ENCODE data around the gene MYO1B.
A peak's percentile ranks its signal among the peaks of the same experiment; 100 is the strongest.

The MYO1B gene

DNA sequence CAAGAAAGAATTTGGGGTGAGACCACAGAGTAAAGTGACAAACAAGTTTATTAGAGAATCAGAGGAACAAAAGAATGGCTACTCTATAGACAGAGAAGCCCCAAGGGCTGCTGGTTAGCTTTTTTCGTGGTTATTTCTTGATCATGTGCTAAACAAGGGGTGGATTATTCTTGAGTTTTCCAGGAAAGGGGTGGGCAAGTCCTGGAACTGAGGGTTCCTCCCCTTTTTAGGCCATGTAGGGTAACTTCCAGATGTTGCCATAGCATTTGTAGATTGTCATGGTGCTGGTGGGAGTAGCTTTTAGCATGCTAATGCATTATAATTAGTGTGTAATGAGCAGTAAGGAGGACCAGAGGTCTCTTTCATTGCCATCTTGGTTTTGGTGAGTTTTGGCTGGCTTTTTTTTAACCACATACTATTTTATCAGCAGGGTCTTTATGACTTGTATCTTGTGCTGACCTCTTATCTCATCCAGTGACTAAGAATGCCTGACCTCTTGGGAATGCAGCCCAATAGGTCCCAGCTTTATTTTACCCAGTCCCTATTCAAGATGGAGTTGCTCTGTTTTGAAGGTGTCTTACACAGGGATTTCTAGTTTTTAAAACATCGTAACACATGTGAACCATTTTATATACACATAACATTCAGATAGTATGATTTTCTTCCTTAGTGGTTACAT lies 77.8 kb downstream of the MYO1B start:
- DNase-seq (ENCODE audit: low read depth), result no peak

DNA sequence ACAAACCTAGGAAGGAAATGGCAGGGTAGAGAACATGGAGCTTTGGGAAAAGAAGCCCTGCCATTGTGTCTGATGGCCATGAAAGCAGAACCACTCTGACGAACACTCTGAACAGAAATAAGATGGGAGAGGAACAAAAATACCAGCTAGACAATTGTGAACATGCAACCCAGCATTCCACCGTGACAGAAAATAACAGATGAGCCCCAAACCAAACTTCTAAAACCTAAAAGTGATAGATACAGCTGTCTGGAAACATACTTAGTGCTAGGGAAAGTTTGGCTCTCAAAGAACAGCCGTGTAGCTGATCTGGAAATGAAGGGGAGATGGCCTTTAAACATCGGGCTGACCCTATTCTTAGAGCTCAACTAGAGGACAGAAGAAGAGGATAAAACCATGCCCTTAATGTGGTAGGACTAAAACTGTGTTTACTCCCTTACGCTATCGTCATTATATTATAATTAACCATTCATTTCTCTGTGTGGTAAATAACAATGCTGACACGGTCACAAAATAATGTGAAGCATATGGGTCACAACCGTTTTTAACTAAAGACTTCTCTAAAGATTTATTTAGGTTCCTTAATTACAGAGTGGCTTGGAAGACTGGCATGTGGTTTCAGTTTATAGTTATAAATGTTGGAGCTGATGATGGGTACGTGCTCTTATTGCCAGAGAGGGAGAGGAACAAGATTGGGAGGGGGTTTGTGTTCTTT lies 80.6 kb downstream of the MYO1B start:
- no peak for DNase-seq (ENCODE audit: low read depth)

DNA sequence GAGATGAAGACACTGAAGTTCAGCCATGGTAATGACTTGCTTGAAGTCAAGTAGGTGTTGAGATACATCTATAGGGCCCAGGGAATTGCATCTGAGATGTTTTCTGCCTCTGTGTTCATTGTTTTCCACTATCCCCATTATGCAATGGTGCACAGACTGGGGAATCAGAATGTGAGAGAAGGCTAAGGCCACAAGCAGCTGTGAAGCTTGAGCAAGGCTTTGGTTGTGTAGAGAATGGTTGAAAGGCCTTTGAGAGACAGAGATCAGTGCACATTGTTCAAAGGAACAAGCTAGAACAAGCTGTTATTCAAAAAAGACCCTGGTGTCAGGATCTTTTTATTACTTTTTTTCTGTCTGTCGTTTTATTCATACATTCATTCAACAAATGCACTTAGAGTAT lies 82.3 kb downstream of the MYO1B start:
- DNase-seq (ENCODE audit: low read depth), result no peak

DNA sequence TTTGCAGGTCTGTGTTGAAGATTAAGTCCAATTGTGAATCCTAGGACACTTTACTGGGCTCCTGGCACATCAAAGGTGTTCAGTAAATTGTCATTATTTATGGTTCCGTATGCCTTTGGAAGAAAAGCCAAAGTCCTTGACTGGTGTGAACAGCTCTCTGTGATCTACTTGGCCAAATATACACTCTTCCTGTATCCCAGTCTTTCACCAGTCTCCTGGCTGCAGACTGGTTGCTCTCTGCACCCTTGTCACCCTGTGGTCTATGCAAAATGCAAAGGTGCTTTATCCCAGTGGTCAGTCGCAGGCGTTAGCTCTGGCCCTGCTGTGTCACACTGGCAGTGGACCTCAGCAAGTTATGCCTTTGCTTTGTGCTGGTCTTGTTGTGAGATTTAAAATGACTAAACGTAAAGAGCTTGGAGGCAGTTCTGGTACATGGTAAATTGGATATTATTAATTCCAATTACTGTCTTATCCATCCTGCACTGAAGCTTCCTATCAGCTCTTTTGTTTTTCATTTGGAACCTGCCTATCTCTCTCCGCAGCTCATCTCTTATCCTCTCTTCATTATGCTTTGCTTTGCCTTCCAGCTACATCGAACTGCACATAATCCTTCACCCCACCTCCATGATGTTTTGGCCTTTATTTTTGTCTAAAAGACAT lies 83.1 kb downstream of the MYO1B start:
- DNase-seq (ENCODE audit: low read depth), result no peak

DNA sequence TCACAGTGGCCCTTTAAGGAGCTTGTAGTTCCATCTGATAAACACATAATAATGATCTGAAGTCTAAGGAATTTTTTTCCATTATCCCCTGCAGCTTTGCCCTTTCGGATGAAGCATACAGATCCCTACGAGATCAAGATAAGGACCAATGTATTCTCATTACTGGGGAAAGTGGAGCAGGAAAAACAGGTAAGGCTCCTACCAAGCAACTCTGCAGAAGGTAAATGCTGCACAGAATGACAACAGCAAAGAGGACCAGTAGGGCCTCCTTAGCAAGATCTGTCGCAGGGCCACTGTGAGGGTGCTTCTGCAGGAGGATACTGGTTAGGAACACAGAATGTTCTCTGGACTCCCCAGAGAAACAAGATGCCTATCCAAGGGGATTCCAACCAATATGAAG lies 84.6 kb downstream of the MYO1B start:
- no peak for DNase-seq (ENCODE audit: low read depth)

DNA sequence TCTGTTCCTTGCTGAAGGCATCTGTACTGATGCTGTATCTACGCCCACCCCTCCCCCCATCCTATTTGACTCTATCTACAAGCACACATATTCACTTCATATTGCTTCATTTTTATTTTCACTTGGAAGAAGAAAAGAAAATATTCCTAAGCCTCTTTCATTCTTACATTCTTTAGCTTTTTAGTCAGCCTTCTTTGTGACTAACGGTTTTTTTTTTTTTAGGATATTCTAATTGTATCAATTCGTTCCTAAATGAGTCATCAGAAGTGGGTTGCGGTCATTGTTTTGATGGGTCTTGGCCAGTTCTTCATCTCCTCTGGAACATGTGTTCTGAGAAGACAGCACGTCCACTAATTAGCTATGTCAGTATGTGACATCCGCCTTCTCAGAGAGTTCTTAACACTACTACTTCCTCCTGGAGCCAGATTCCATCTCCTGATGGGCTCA lies 88.7 kb downstream of the MYO1B start:
- peak; percentile 90 for DNase-seq (ENCODE audit: low read depth)

DNA sequence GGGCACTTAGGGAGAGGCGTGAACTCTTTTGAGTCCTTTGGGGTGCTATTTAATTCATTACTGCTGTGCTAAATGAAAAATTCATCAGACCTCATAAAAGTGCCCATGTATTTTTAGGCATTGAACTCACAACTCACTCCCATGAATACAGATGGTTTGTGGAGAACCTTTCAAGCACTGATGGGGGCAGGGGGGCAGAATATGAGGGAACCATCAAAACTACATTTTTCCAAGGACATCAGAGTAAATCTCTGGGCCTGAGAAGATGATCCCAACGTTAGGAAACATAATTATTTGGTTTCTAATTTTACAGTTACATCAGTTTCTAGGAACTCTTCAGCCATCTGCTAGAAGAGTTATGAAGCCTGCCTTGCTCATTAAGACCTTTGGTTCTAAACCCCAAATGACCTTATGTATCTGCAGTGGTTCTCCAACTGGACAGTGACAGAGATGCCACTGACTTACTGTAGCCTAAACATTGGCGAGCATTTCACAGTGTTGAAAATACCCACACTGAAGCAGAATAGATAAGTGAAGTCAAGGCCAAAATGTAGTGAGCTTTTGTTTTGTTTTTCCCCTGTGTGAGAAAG lies 90.8 kb downstream of the MYO1B start:
- DNase-seq (ENCODE audit: low read depth), result no peak

DNA sequence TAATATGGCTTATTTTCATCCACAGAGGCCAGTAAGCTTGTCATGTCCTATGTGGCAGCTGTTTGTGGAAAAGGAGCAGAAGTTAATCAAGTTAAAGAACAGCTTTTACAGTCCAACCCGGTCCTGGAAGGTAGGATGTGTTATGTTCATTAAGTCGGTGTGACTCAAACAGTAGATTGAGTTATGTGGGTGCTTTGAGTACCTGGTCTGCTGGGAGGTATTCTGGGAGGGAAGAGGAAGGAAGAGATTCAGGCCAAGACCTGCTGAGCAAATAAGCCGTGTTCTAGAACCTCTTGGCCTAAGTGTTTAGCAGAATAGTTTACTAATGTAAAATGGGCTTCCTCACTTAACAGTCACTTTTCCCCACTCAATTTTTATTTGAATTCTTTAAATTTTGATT lies 96.2 kb downstream of the MYO1B start:
- no peak for DNase-seq (ENCODE audit: low read depth)

DNA sequence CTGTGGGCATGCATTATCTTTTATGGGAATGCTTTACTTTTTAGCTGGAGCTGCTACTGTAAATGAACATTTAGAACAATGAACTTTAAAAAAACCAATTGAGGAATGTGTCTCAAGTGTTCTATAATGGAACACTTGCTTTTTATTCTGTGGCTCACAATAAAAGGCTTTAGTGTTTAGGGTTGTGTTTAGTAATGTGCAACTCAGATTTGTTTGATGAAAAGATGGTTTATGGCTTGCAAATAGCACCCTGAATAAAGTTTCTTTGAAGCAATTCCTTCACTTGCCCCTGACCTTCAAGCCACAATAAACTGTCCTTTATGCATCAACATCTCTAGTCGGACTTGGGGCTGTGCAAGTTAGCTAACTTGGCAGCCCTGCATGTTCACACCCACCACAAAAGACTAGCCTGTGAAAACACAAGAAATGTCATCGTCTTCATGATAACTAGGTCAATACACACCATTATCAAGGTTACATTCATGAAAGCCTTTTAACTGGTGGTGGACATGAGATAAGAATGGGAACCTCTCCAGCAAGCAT lies 98.7 kb downstream of the MYO1B start:
- no peak for DNase-seq (ENCODE audit: low read depth)

DNA sequence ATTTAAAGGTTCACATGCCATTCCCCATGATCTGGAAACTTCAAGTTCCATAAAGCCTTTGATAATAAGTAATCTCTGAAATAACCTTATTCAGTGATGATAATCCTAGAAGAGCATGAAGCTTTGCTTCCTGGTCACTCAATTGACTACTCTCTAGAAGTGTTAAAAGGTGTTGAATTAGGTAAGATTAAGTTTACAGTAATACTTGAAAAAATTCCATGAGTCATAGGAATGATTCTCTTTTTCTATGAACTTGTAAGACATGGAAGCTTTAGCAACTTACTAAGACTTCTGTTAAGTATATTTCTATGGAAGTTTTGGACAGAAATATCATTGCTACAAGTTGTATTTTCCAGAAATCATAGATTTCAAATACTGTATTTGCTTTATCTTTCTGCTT lies 100.6 kb downstream of the MYO1B start:
- DNase-seq (ENCODE audit: low read depth), result no peak

DNA sequence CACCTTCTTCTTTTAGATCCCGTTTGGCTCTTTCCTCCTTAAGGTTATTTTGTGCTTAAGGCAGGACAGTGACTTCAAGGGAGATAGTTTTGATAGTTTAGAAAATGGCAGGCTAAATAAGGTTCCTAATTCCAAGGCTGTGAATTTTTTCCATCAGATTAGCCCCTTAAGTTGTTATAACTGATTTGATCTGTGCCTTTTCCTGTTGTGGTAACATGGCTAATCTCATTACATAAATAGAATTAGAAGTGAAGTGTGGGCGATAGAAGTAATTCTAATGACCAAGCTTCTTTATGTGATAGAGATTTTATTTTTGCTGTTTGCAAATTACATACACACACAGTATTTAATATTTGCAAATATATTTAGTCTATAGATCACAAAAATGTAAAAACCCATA lies 102.0 kb downstream of the MYO1B start:
- no peak for DNase-seq (ENCODE audit: low read depth)

DNA sequence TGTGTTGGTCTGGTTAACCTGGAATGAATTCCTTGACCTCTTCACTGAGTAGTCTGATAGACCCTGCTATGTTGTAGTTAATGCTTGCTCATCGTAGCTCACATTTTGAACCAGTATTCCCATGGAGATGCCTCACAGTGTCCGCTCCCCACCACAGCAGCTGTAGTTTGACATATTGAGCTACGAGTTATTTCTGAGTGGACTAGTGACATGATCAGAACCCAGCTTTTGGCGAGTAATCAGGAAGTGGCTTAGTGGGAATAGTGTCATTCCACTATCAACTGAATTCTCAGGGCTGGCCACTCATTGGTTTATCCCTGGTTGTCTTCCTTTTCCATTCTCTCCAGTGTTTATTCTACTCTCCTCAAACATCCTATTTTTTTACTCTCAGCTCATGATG lies 102.7 kb downstream of the MYO1B start:
- no peak for DNase-seq (ENCODE audit: low read depth)

DNA sequence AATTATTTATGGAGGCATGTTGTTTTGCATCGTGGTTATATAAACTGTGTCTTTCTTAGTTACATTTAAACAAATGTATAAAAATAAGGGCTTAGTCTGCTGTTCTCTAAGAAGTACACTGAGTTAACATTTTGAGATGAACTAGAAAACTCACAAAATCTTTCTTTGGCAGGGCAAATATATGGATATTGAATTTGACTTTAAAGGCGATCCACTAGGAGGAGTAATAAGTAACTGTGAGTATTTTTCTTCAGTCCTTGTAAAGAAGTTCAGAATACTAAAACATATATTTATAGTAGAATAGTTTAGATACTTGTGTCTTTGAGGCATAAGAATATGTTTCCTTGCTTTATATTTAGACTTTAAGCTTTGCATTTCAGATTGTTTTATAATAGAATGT lies 104.8 kb downstream of the MYO1B start:
- DNase-seq (ENCODE audit: low read depth), result no peak

DNA sequence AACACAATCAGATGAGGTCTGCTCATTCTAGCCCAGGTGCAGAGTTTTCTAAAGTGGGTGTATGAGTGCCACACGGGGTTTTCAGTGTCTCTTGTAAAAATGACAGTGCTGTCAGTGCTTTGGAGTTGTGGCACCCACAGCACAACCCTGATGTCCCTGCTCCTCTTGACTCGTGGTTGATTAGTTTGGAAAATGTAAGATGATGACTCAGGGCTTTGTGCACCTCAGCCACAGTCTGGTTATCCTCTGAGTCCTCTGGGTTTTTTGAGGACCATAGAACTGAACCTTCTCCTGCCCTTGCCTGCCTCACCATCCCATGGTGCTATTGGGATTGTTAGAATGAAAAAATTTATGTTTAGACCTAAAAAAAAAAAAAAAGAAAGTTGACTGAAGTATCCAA lies 105.6 kb downstream of the MYO1B start:
- DNase-seq (ENCODE audit: low read depth), result no peak

DNA sequence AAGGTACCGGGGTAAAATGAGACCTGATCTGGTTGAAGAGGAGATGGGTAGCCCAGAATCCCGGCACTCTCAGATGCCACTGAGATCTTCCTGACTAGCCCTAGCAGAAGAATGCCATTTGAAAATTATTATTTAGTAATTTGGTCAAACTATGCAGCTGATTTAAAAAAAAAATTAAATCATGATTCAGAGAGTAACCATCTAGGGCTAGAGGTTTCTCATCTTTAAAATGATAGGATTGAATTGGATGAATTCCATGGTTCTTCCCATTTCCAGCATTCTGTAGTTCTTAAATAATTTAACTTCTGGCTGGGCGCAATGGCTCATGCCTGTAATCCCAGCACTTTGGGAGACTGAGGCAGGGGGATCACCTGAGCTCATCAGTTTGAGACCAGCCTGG lies 106.1 kb downstream of the MYO1B start:
- DNase-seq (ENCODE audit: low read depth), result no peak

DNA sequence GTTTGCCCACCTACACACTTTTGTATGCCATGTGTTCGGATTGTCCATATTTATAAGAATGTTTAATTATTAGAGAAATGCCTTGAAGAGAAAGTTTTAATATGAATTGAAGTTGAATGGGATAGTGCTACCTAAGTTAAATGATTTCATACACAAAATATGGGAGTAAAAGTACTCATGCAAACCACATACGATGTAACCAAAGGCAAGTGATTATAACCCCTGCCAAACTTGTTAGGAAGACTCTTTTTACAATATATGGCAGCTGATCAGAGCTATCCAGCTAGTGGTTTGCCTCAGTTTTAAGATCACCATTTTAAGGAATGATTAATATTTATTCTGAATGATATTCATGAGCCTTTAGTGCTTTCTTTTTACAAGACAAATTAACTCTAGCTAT lies 106.7 kb downstream of the MYO1B start:
- DNase-seq (ENCODE audit: low read depth), result no peak

DNA sequence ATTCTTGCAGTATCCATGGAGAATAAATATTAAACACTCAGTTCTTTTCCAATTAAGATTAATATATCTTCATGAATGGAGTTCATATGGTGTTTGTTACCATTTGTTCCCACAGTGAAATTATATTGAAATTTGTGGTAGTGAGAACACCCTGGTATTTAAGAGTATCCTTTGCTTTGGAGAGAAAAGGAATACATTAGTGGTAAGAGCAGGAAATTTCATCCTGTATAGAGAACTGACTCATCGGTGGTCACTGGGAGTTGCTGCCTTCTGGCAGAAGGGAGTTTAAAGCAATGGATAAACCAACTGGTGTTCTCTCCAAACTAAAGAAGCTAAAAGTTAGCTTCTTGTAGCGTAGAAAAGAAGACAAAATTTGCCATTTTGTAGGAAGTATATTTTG lies 107.3 kb downstream of the MYO1B start:
- DNase-seq (ENCODE audit: low read depth), result peak; percentile 65

DNA sequence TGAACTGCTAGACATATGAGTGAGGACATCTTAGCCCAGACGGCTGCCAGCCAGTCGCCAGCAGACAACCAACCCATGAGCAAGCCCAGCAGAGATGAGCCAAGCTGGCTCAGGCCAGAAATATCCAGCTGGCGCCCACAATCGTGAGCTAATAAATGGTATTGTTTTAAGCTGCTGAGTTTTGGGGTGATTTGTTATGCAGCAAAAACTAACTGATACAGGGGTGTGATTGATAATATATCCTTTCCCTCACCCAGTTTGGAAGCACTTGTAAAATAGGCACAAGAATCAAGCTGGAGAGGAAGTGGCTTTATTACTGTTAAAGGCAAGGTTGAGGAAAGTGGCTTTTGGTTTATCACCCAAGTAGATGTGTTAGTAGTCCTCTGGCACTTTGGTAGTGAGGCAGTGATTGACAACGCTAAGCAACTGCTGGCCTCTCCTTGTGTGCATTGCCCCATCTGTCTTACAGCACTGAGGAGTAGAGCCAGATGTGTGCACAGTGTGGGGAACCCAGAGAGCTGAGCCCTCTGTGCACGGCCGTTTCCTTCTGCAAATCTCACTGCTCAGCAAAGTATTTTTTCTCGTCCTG lies 110.1 kb downstream of the MYO1B start:
- DNase-seq (ENCODE audit: low read depth), result no peak

DNA sequence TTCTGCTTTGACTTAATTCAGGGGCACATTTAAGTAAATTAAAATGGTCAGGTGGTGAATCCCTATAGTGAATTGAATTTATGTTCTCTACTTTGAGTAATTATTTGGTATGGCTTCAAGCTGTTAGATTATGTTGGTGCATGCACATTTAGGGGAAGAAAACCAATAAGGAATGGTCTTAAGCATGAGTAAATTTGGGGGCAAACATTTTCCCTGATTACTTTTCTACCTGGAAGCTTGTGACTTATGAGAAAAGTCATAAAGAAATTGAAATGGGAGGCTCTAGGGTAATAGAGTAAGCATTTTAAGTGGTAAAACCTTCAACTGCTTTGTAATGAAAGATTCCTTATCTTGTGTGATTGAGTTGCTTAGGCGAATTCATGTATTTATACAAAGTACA lies 112.5 kb downstream of the MYO1B start:
- DNase-seq (ENCODE audit: low read depth), result no peak

DNA sequence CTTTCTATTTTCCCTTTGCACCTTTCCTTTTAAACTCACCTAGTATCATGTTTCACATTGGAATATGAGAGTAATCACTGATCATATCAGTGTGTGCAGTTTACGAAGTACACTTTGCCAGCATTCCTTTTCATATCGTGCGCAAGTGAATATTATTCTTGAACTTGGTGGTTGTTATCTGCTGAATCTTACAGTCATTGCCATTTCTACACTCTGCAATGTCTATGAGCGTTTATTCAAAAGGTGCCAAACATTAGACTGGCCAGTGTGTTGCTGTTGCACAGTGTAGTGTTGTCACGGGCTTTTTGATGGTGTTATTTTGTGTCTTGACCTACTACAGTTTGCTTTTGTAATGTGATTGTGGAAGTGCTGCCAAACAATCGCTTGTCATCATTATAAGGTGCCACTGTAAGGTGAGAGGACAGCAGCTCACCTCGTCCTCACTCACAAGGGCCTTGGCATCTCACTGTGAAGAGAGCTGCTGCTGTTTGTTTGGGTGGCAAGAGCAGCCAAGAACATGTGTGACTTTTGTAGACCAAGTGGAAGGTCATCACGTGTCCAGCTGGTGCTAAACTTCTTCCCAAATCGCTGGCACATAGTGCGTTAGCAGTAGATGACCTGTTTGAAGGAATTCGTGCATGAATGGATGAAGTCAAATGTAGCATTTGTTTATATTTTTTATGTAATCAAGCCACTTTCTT lies 113.3 kb downstream of the MYO1B start:
- no peak for DNase-seq (ENCODE audit: low read depth)

DNA sequence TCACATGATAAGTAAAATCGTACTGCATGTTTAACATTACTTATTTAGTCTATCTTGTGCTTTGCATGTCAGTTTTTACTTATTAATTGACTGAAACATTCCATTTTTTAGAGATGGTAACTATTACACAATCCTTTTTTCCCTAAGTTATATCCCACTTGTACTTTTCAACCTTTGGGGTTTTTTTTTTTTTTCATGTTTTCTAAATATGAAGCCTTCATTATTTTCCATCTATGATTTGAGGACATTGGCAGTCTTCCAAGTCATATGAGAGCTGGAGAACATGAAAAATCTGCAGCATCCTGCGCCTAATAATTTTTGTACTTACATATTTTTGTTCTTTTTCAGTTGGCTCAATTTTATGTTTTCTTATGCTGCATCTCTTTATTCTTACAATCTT lies 113.9 kb downstream of the MYO1B start:
- DNase-seq (ENCODE audit: low read depth), result no peak

DNA sequence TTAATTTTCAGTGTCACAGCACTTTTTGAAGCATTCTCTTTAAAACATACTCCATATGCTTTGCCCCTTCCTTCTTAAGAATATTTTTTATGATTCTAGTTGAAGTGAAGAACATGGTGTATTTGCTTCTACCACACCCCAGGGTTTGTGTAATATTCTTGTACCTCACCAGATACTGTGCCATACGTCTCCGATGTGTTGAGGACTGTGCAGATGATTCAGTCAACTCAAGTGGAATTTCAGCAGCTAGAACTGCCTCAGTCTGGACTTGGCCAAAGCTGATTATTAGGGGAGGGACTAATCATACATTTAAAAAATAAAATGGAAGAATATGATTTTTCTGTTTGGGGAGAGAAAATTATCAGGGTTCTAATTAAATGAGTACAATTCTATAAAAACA lies 115.7 kb downstream of the MYO1B start:
- no peak for DNase-seq (ENCODE audit: low read depth)
